ENCODE results near the gene PDIK1L.

PDIK1L gene

GRCh38 chr1:26111530-26112406 lies at the start of gene PDIK1L:
PDIK1L (plus strand) TSS chr1:26111824; CDS start chr1:26114309, 2,485 bp downstream.
- peak; percentile 89 for DNase-seq (ENCODE audit: low read depth)
- H3K4me3 ChIP-seq (ENCODE audit: low read length): peak within 1 kb of the TSS; percentile 96
- TF ChIP-seq CTCF (conservative IDR thresholded peaks at IDR 0.05; ENCODE audit: low read depth, low read length): no peak

GRCh38 chr1:26064553-26064952 lies 47.1 kb upstream of the PDIK1L start:
- no peak overlapping the region for H3K4me3 ChIP-seq (ENCODE audit: low read length)
- no peak for DNase-seq (ENCODE audit: low read depth)
- TF ChIP-seq CTCF (conservative IDR thresholded peaks at IDR 0.05; ENCODE audit: low read depth, low read length): no peak

GRCh38 chr1:26066160-26066559 lies 45.5 kb upstream of the PDIK1L start:
- no peak overlapping the region for H3K4me3 ChIP-seq (ENCODE audit: low read length)
- no peak for DNase-seq (ENCODE audit: low read depth)
- TF ChIP-seq CTCF (conservative IDR thresholded peaks at IDR 0.05; ENCODE audit: low read depth, low read length): no peak

GRCh38 chr1:26066857-26067256 lies 44.8 kb upstream of the PDIK1L start:
- H3K4me3 ChIP-seq (ENCODE audit: low read length): peak overlapping the region; percentile 35
- TF ChIP-seq CTCF (conservative IDR thresholded peaks at IDR 0.05; ENCODE audit: low read depth, low read length): no peak
- no peak for DNase-seq (ENCODE audit: low read depth)

GRCh38 chr1:26067432-26067911 lies 44.2 kb upstream of the PDIK1L start, which contains the start of gene TRIM63:
TRIM63 (minus strand) TSS chr1:26067630; CDS start chr1:26067494, 136 bp downstream.
- peak; percentile 33 for DNase-seq (ENCODE audit: low read depth)
- peak within 1 kb of the TSS; percentile 35 for H3K4me3 ChIP-seq (ENCODE audit: low read length)
- TF ChIP-seq CTCF (conservative IDR thresholded peaks at IDR 0.05; ENCODE audit: low read depth, low read length): no peak

GRCh38 chr1:26069941-26070295 lies 41.7 kb upstream of the PDIK1L start:
- no peak for TF ChIP-seq CTCF (conservative IDR thresholded peaks at IDR 0.05; ENCODE audit: low read depth, low read length)
- DNase-seq (ENCODE audit: low read depth): no peak
- H3K4me3 ChIP-seq (ENCODE audit: low read length): no peak overlapping the region

All from retinal pigment epithelial cell (primary cell).